DND-41 (cell line): ENCODE measurements around the gene FAM98B.

ENCODE experiments used
- ATAC-seq: fragments of 200-7000 bp; cut with Tn5 transposase; 3 replicates; pipeline ENCODE4 v1.9.1; 2021; ENCODE audit warnings: low read depth; ENCODE audit not compliant: insufficient read depth
- DNase-seq: peaks from one replicate; pipeline ENCODE4 v3.0.0-alpha.2; 2020
- H2AFZ ChIP-seq: 2 replicates; pipeline ENCODE4 v1.6.0; 2012; ENCODE audit warnings: low read depth, low read length
- H3K27ac ChIP-seq: 2 replicates; pipeline ENCODE4 v1.5.1; 2012; ENCODE audit warnings: low read length, inconsistent platforms
- H3K27me3 ChIP-seq: fragments of 200-600 bp; sonication (generic); 2 replicates; pipeline ENCODE4 v1.6.0; 2012; ENCODE audit warnings: low read length, mild to moderate bottlenecking, inconsistent platforms; ENCODE audit not compliant: insufficient read depth, poor library complexity
- H3K36me3 ChIP-seq: 2 replicates; pipeline ENCODE4 v1.5.1; 2012; ENCODE audit warnings: low read length, inconsistent platforms; ENCODE audit not compliant: insufficient read depth
- H3K4me1 ChIP-seq: 2 replicates; pipeline ENCODE4 v1.5.1; 2012; ENCODE audit warnings: mild to moderate bottlenecking, low read length; ENCODE audit not compliant: insufficient read depth
- H3K4me2 ChIP-seq: 2 replicates; pipeline ENCODE4 v1.6.0; 2012; ENCODE audit warnings: mild to moderate bottlenecking, moderate library complexity, low read length, inconsistent platforms; ENCODE audit not compliant: insufficient read depth
- H3K4me3 ChIP-seq, 2 experiments: fragments of 200-600 bp in 1 of 2; shearing (Covaris generic) in 1 of 2; 2 replicates each; pipeline ENCODE4 v1.5.1; 2012 to 2016; ENCODE audit warnings: inconsistent platforms in 2 of 2, low read length in 2 of 2, mild to moderate bottlenecking in 2 of 2, low read depth in 1 of 2, moderate library complexity in 1 of 2
- H3K79me2 ChIP-seq: 2 replicates; pipeline ENCODE4 v1.6.0; 2012; ENCODE audit warnings: low read length, inconsistent platforms; ENCODE audit not compliant: insufficient read depth
- H3K9ac ChIP-seq: 2 replicates; pipeline ENCODE4 v1.6.0; 2012; ENCODE audit warnings: low read depth, mild to moderate bottlenecking, inconsistent platforms, low read length, moderate library complexity
- H3K9me3 ChIP-seq: 2 replicates; pipeline ENCODE4 v1.5.1; 2012; ENCODE audit warnings: low read length, moderate library complexity, mild to moderate bottlenecking, inconsistent platforms; ENCODE audit not compliant: insufficient read depth, severe bottlenecking
- H4K20me1 ChIP-seq: 2 replicates; pipeline ENCODE4 v1.6.0; 2012; ENCODE audit warnings: low read length; ENCODE audit not compliant: insufficient read depth
- CTCF ChIP-seq: IDR thresholded peaks from 2 replicates; pipeline ENCODE4 v1.5.1; 2012; ENCODE audit warnings: borderline replicate concordance, low read length, moderate library complexity, mild to moderate bottlenecking; ENCODE audit not compliant: poor library complexity, severe bottlenecking; ENCODE audit errors: extremely low read depth
- EZH2 ChIP-seq: IDR thresholded peaks from 3 replicates; pipeline ENCODE4 v1.6.1; 2012; ENCODE audit warnings: borderline replicate concordance, low read depth, mild to moderate bottlenecking, moderate library complexity, low read length, inconsistent platforms; ENCODE audit not compliant: severe bottlenecking

Gene FAM98B

GRCh38 chr15:38520035-38520434 lies 66.1 kb downstream of the FAM98B start:
- Histone ChIP-seq H3K27me3 (no peaks in the 10 kb centered on the region), H3K27ac (no peak overlapping the region), H2AFZ (no peak overlapping the region), H3K9me3 (no peaks in the 10 kb centered on the region), H3K9ac (no peak overlapping the region), H3K4me2 (no peak overlapping the region), H3K4me3 (no peak overlapping the region), H3K36me3 (0 out of 2 replicates have a peak, but pooled peaks cover 4% of the 10 kb centered on the region), H4K20me1 (no peaks in the 10 kb centered on the region), H3K4me1 (no peaks in the 10 kb centered on the region), H3K79me2 (no peaks in the 10 kb centered on the region)
- TF ChIP-seq EZH2 = no peak
- TF ChIP-seq CTCF = no peak
- ATAC-seq = no peak
- DNase-seq = no peak

- no peaks in the 10 kb centered on the region for H3K27me3 ChIP-seq
- no peak for TF ChIP-seq EZH2
- no peak for TF ChIP-seq CTCF
- H3K9me3 ChIP-seq = no peaks in the 10 kb centered on the region
- no peak for ATAC-seq
- no peaks in the 10 kb centered on the region for H3K79me2 ChIP-seq
- H3K36me3 ChIP-seq = 0 out of 2 replicates have a peak, but pooled peaks cover 4% of the 10 kb centered on the region
- no peaks in the 10 kb centered on the region for H4K20me1 ChIP-seq
- no peak overlapping the region for H3K9ac ChIP-seq
- no peak overlapping the region for H2AFZ ChIP-seq
- DNase-seq = no peak
- no peaks in the 10 kb centered on the region for H3K4me1 ChIP-seq
- H3K4me2 ChIP-seq = no peak overlapping the region
- H3K4me3 ChIP-seq = no peak overlapping the region
- no peak overlapping the region for H3K27ac ChIP-seq
These were observed 67.4 kb downstream of the FAM98B start for GRCh38 chr15:38521316-38521715.

- no peak overlapping the region for H2AFZ ChIP-seq
- TF ChIP-seq CTCF = no peak
- no peak for TF ChIP-seq EZH2
- no peaks in the 10 kb centered on the region for H4K20me1 ChIP-seq
- H3K27ac ChIP-seq = no peak overlapping the region
- H3K27me3 ChIP-seq = no peaks in the 10 kb centered on the region
- H3K4me3 ChIP-seq = no peak overlapping the region
- 0 out of 2 replicates have a peak, but pooled peaks cover 2% of the 10 kb centered on the region for H3K36me3 ChIP-seq
- H3K4me2 ChIP-seq = no peak overlapping the region
- ATAC-seq = no peak
- H3K4me1 ChIP-seq = no peaks in the 10 kb centered on the region
- DNase-seq = no peak
- H3K9ac ChIP-seq = no peak overlapping the region
- H3K9me3 ChIP-seq = no peaks in the 10 kb centered on the region
- no peaks in the 10 kb centered on the region for H3K79me2 ChIP-seq
These were observed 69.0 kb downstream of the FAM98B start for GRCh38 chr15:38522922-38523321.

DNA sequence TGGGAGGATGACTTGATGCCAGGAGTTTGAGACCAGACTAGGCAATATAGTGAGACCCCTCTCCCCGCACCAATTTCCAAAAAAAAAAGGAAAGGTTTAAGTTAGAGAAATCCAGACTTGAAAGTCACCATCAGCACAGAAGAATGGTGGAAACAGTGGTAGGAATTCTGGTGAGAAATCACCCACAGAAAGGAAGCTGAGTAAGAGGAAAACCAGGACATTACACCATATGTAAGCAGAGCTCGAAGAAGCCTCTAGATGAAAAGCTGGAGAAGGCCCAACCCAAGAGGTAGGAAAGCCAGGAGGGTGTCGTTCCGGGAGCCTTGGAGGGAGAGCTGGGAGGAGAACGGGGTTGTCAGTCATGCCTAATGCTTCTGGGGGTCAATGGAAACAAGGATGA lies 70.2 kb downstream of the FAM98B start:
- Histone ChIP-seq H3K79me2 (no peaks in the 10 kb centered on the region), H3K27me3 (no peaks in the 10 kb centered on the region), H3K36me3 (no peaks in the 10 kb centered on the region), H3K27ac (no peak overlapping the region), H3K4me1 (no peaks in the 10 kb centered on the region), H3K4me2 (no peak overlapping the region), H2AFZ (no peak overlapping the region), H4K20me1 (no peaks in the 10 kb centered on the region), H3K4me3 (no peak overlapping the region), H3K9me3 (no peaks in the 10 kb centered on the region), H3K9ac (no peak overlapping the region)
- no peak for TF ChIP-seq CTCF
- no peak for TF ChIP-seq EZH2
- ATAC-seq (no peak), DNase-seq (no peak)
